A549 (cell line): ENCODE data around the gene TFF2. TPM values are rescaled to one million over a fixed set of nuclear protein-coding genes. Genes with fewer than 3 reads are reported as not detected.

Source experiments
- ATAC-seq, 2 experiments: fragments of 200-7000 bp in 1 of 2; fragments of >200 bp in 1 of 2; cut with Nextera tagmentation in 1 of 2; cut with Tn5 transposase in 1 of 2; 3 replicates each; pipeline versions ENCODE4 v1.8.0 to v1.9.1; 2018 to 2020; ENCODE audit warnings: mild to moderate bottlenecking in 1 of 2, moderate library complexity in 1 of 2
- CTCF ChIA-PET: fragments of 300-600 bp; sonication (Branson Sonifier 250); formaldehyde crosslinking; extraction: SDS; loops from one replicate; lab custom pipeline; 2021; ENCODE audit warnings: antibody characterized with exemption, inconsistent platforms; lab: Yijun Ruan, JAX
- POLR2A ChIA-PET: fragments of 350-600 bp; formaldehyde crosslinking; extraction: SDS; loops from one replicate; lab custom pipeline; 2021; ENCODE audit warnings: antibody characterized with exemption, inconsistent platforms; lab: Yijun Ruan, JAX
- DNase-seq, 2 experiments: peaks; one replicate each; pipeline versions ENCODE4 v3.0.0 to v3.0.0-alpha.2; 2011 to 2016; ENCODE audit warnings: low read depth in 1 of 2, low spot score in 1 of 2
- FAIRE-seq: peaks from 2 replicates; lab custom pipeline; 2011; peaks lifted over from hg19 to GRCh38; lab: Jason Lieb, UNC
- H3K27ac ChIP-seq, 2 experiments: fragments of >200 bp; sonication (Bioruptor Twin); formaldehyde crosslinking; 3 replicates each; pipeline ENCODE4 v1.5.1; 2016 to 2017
- H3K4me1 ChIP-seq: fragments of >200 bp; sonication (Bioruptor Twin); formaldehyde crosslinking; 3 replicates; pipeline ENCODE4 v1.6.1; 2016
- H3K4me2 ChIP-seq: fragments of >200 bp; sonication (Bioruptor Twin); formaldehyde crosslinking; 3 replicates; pipeline ENCODE4 v1.6.1; 2016
- H3K4me3 ChIP-seq: fragments of >200 bp; sonication (Bioruptor Twin); formaldehyde crosslinking; 3 replicates; pipeline ENCODE4 v1.5.1; 2016
- H3K9me3 ChIP-seq: fragments of >200 bp; sonication (Bioruptor Twin); formaldehyde crosslinking; 3 replicates; pipeline ENCODE4 v1.6.1; 2016
- BHLHE40 ChIP-seq: IDR thresholded peaks from 2 replicates; pipeline ENCODE4 v1.6.1; 2012; ENCODE audit warnings: low read depth, low read length, inconsistent platforms
- CBX8 ChIP-seq: fragments of 200-600 bp; sonication (generic); IDR thresholded peaks from 2 replicates; pipeline ENCODE4 v1.6.1; 2016
- CHD2 ChIP-seq: fragments of 150-350 bp; IDR thresholded peaks from 2 replicates; pipeline ENCODE4 v1.6.1; 2014; ENCODE audit warnings: low read length; ENCODE audit not compliant: partially characterized antibody
- CHD4 ChIP-seq: fragments of 200-600 bp; sonication (generic); IDR thresholded peaks from 2 replicates; pipeline ENCODE4 v1.6.1; 2016; ENCODE audit warnings: antibody characterized with exemption, mild to moderate bottlenecking, borderline replicate concordance
- CTCF ChIP-seq: fragments of >200 bp; sonication (Bioruptor Twin); formaldehyde crosslinking; IDR thresholded peaks from 3 replicates; pipeline ENCODE4 v1.5.1; 2016
- EHF ChIP-seq: fragments of 250-450 bp; sonication (Bioruptor Pico); IDR thresholded peaks from 2 replicates; pipeline ENCODE4 v1.5.0; 2020; ENCODE audit warnings: mild to moderate bottlenecking
- ESRRA ChIP-seq: fragments of 150-350 bp; IDR thresholded peaks from 2 replicates; pipeline ENCODE4 v1.6.1; 2014; ENCODE audit warnings: mild to moderate bottlenecking, low read length, borderline replicate concordance
- FOSB ChIP-seq: fragments of 250-450 bp; sonication (Bioruptor Pico); IDR thresholded peaks from 2 replicates; pipeline ENCODE4 v1.5.0; 2020; ENCODE audit warnings: mild to moderate bottlenecking, moderate library complexity
- HES2 ChIP-seq: fragments of >200 bp; sonication (Bioruptor Twin); formaldehyde crosslinking; IDR thresholded peaks from 2 replicates; pipeline ENCODE4 v1.6.1; 2016
- HOXA7 ChIP-seq: fragments of 250-450 bp; sonication (Bioruptor Pico); IDR thresholded peaks from 2 replicates; pipeline ENCODE4 v1.5.0; 2020; ENCODE audit warnings: mild to moderate bottlenecking, moderate library complexity
- HOXB13 ChIP-seq: fragments of 250-450 bp; sonication (Bioruptor Pico); IDR thresholded peaks from 2 replicates; pipeline ENCODE4 v1.5.0; 2020; ENCODE audit warnings: low read depth, mild to moderate bottlenecking, moderate library complexity
- JUNB ChIP-seq: fragments of >200 bp; sonication (Bioruptor Twin); formaldehyde crosslinking; IDR thresholded peaks from 2 replicates; pipeline ENCODE4 v1.6.1; 2016
- KDM5A ChIP-seq: fragments of 200-600 bp; sonication (generic); IDR thresholded peaks from 2 replicates; pipeline ENCODE4 v1.6.1; 2016; ENCODE audit warnings: antibody characterized with exemption, mild to moderate bottlenecking
- MAFK ChIP-seq: fragments of 450-650 bp; IDR thresholded peaks from 2 replicates; pipeline ENCODE4 v1.6.1; 2014; ENCODE audit not compliant: partially characterized antibody
- NR3C1 ChIP-seq: fragments of >200 bp; sonication (Bioruptor Twin); formaldehyde crosslinking; IDR thresholded peaks from 3 replicates; pipeline ENCODE4 v1.6.1; 2017
- POLR2A ChIP-seq: IDR thresholded peaks from 2 replicates; pipeline ENCODE4 v1.6.1; 2012; ENCODE audit warnings: mild to moderate bottlenecking, low read length
- SMC3 ChIP-seq: fragments of >200 bp; sonication (Bioruptor Twin); formaldehyde crosslinking; IDR thresholded peaks from 3 replicates; pipeline ENCODE4 v1.6.1; 2018; ENCODE audit warnings: inconsistent platforms
- SREBF2 ChIP-seq: fragments of 450-650 bp; IDR thresholded peaks from 2 replicates; pipeline ENCODE4 v1.6.1; 2014; ENCODE audit warnings: mild to moderate bottlenecking, moderate library complexity
- TP53 ChIP-seq: fragments of 250-450 bp; sonication (Bioruptor Pico); IDR thresholded peaks from 2 replicates; pipeline ENCODE4 v1.5.0; 2021; ENCODE audit warnings: mild to moderate bottlenecking, moderate library complexity
- ZNF302 ChIP-seq: fragments of 250-450 bp; sonication (Bioruptor Pico); IDR thresholded peaks from 2 replicates; pipeline ENCODE4 v1.9.0; 2021; ENCODE audit warnings: inconsistent platforms, mild to moderate bottlenecking, moderate library complexity
- ZSCAN20 ChIP-seq: fragments of 250-450 bp; sonication (Bioruptor Pico); IDR thresholded peaks from 2 replicates; pipeline ENCODE4 v1.8.0; 2022; ENCODE audit warnings: mild to moderate bottlenecking, moderate library complexity
- WGBS: methylation state at CpG from one replicate; pipeline ENCODE4 v1.1.6; 2017; ENCODE audit errors: missing lambda C conversion rate; 5-methylcytosine and 5-hydroxymethylcytosine counted together
- polyA plus RNA-seq, 4 experiments: library from polyadenylated mRNA; depleted of rRNA in 3 of 4; stranded (reverse); fragments of >200 nt; fragmentation: RNase III in 1 of 4; extraction: RNeasy Plus Mini Kit Qiagen cat#74134 plus additional on column Dnase treatment in 1 of 4; gene quantifications; 2 replicates in 3 of 4; 3 replicates in 1 of 4; pipeline ENCODE4 v1.2.3, GENCODE V29; 2011 to 2017
- TF ChIP-seq, protein P1 (sequence below): fragments of 250-450 bp; sonication (Bioruptor Pico); IDR thresholded peaks from 2 replicates; pipeline ENCODE4 v1.5.0; 2021; ENCODE audit warnings: mild to moderate bottlenecking, moderate library complexity, borderline replicate concordance
- TF ChIP-seq, protein P2 (sequence below): IDR thresholded peaks from 2 replicates; pipeline ENCODE4 v1.6.1; 2012
- TF ChIP-seq, protein P3 (sequence below): fragments of 200-600 bp; sonication (generic); IDR thresholded peaks from 2 replicates; pipeline ENCODE4 v1.6.1; 2016; ENCODE audit warnings: antibody characterized with exemption, mild to moderate bottlenecking, moderate library complexity

The TFF2 gene
- polyA plus RNA-seq, 2 of the 4 experiments (the other 2 are of a cell fraction): not detected

DNA sequence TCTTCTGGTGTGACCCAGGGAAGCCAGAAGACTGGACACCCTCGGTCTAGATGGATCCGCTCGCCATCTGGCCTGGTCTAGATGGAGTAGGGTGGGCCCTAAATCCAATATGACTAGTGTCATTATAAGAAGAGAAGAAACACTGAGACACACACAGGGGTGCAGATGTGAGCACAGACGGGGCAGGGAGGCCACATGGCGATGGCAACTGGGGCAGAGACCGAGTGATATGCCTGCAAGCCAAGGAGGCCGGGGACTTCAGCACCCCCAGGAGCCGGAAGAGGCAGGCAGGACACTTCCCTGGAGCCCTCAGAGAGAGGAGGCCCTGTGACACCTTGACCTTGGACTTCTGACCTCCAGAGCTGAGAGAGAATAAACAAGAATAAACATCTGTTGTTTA is 30.0 kb downstream of the TFF2 start:
- WGBS: 69% methylated on average over 6 of the region's 8 CpGs
- ATAC-seq (no peak), DNase-seq (no peak), FAIRE-seq (no peak)
- no peaks in the 10 kb centered on the region for H3K4me1 ChIP-seq
- H3K4me2 ChIP-seq: no peak overlapping the region
- H3K9me3 ChIP-seq: no peaks in the 10 kb centered on the region
- TF ChIP-seq HES2 (no peak), KDM5A (no peak), TP53 (no peak), ZNF302 (CRISPR knock-in tag) (no peak)
- TF ChIP-seq, protein P1, sequence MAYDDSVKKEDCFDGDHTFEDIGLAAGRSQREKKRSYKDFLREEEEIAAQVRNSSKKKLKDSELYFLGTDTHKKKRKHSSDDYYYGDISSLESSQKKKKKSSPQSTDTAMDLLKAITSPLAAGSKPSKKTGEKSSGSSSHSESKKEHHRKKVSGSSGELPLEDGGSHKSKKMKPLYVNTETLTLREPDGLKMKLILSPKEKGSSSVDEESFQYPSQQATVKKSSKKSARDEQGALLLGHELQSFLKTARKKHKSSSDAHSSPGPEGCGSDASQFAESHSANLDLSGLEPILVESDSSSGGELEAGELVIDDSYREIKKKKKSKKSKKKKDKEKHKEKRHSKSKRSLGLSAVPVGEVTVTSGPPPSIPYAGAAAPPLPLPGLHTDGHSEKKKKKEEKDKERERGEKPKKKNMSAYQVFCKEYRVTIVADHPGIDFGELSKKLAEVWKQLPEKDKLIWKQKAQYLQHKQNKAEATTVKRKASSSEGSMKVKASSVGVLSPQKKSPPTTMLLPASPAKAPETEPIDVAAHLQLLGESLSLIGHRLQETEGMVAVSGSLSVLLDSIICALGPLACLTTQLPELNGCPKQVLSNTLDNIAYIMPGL: no peak
- no peak overlapping the region for H3K4me3 ChIP-seq
- CTCF ChIA-PET: no interaction called here
- POLR2A ChIA-PET: no interaction called here
- no peak overlapping the region for H3K27ac ChIP-seq

- no peak for TF ChIP-seq CHD2
- TF ChIP-seq ZSCAN20 (CRISPR knock-in tag): no peak
- no peak for TF ChIP-seq HOXA7 (CRISPR knock-in tag)
- no peak for TF ChIP-seq ESRRA
- TF ChIP-seq SMC3: no peak
- no peak for TF ChIP-seq EHF (CRISPR knock-in tag)
- no peak for TF ChIP-seq CHD4
- no peak for TF ChIP-seq POLR2A
- TF ChIP-seq BHLHE40: no peak
- no peak for TF ChIP-seq HOXB13
- TF ChIP-seq, protein P2, sequence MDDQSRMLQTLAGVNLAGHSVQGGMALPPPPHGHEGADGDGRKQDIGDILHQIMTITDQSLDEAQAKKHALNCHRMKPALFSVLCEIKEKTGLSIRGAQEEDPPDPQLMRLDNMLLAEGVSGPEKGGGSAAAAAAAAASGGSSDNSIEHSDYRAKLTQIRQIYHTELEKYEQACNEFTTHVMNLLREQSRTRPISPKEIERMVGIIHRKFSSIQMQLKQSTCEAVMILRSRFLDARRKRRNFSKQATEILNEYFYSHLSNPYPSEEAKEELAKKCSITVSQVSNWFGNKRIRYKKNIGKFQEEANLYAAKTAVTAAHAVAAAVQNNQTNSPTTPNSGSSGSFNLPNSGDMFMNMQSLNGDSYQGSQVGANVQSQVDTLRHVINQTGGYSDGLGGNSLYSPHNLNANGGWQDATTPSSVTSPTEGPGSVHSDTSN: no peak
- TF ChIP-seq FOSB: no peak
- no peak for TF ChIP-seq NR3C1
- TF ChIP-seq, protein P3, sequence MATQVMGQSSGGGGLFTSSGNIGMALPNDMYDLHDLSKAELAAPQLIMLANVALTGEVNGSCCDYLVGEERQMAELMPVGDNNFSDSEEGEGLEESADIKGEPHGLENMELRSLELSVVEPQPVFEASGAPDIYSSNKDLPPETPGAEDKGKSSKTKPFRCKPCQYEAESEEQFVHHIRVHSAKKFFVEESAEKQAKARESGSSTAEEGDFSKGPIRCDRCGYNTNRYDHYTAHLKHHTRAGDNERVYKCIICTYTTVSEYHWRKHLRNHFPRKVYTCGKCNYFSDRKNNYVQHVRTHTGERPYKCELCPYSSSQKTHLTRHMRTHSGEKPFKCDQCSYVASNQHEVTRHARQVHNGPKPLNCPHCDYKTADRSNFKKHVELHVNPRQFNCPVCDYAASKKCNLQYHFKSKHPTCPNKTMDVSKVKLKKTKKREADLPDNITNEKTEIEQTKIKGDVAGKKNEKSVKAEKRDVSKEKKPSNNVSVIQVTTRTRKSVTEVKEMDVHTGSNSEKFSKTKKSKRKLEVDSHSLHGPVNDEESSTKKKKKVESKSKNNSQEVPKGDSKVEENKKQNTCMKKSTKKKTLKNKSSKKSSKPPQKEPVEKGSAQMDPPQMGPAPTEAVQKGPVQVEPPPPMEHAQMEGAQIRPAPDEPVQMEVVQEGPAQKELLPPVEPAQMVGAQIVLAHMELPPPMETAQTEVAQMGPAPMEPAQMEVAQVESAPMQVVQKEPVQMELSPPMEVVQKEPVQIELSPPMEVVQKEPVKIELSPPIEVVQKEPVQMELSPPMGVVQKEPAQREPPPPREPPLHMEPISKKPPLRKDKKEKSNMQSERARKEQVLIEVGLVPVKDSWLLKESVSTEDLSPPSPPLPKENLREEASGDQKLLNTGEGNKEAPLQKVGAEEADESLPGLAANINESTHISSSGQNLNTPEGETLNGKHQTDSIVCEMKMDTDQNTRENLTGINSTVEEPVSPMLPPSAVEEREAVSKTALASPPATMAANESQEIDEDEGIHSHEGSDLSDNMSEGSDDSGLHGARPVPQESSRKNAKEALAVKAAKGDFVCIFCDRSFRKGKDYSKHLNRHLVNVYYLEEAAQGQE: no peak
- no peak for TF ChIP-seq JUNB
- TF ChIP-seq SREBF2: no peak
- no peak for TF ChIP-seq MAFK
- no peak for TF ChIP-seq CBX8
- TF ChIP-seq CTCF: no peak
- POLR2A ChIA-PET: no interaction called here
- ATAC-seq (no peak), DNase-seq (no peak), FAIRE-seq (no peak)
- 62% methylated on average over 8 of the region's 17 CpGs for WGBS
- Histone ChIP-seq H3K9me3 (no peaks in the 10 kb centered on the region), H3K4me1 (no peaks in the 10 kb centered on the region), H3K27ac (no peak overlapping the region), H3K4me2 (no peak overlapping the region), H3K4me3 (no peak overlapping the region)
- CTCF ChIA-PET: interaction anchor here (2.8 kb wide), 1 partner anchor 11 kb away, joined by 11 read pairs; no protein-coding TSS in a partner anchor
Measured at GRCh38 chr21:42319851-42320572, 30.8 kb downstream of the TFF2 start.
